CD14-positive monocyte (primary cell): ENCODE measurements around the gene SLC26A11. TPM values are rescaled to one million over a fixed set of nuclear protein-coding genes. Genes with fewer than 3 reads are reported as not detected.
A peak's percentile ranks its signal among the peaks of the same experiment; 100 is the strongest.

Source experiments
- DNase-seq, 3 donors: peaks; one replicate each; pipeline ENCODE4 v3.0.0-alpha.2; 2011 to 2022
- H2AFZ ChIP-seq: 2 replicates; pipeline ENCODE4 v1.6.0; 2012; ENCODE audit warnings: mild to moderate bottlenecking, low read depth, low read length, inconsistent platforms; ENCODE audit not compliant: insufficient read depth, poor library complexity, severe bottlenecking
- H3K27ac ChIP-seq, 2 donors: 1 replicate in 1 of 2; 2 replicates in 1 of 2; pipeline ENCODE4 v1.5.1; 2012 to 2013; ENCODE audit warnings: low read length in 2 of 2, control low read depth in 1 of 2, inconsistent platforms in 1 of 2, low read depth in 1 of 2, mild to moderate bottlenecking in 1 of 2
- H3K27me3 ChIP-seq, 2 donors: one replicate each; pipeline versions ENCODE4 v1.6.0 to v1.6.1; 2011 to 2013; ENCODE audit warnings: low read length in 2 of 2; ENCODE audit not compliant: control insufficient read depth in 2 of 2, insufficient read depth in 2 of 2
- H3K36me3 ChIP-seq, 2 donors: replicated peaks in 1 of 2; 1 replicate in 1 of 2; 2 replicates in 1 of 2; pipeline versions ENCODE4 v1.5.1 to v1.6.1; 2012 to 2013; ENCODE audit warnings: low read length in 2 of 2, control low read depth in 1 of 2, inconsistent platforms in 1 of 2, mild to moderate bottlenecking in 1 of 2; ENCODE audit not compliant: insufficient read depth in 2 of 2, control insufficient read depth in 1 of 2
- H3K4me1 ChIP-seq, 2 donors: 1 replicate in 1 of 2; 2 replicates in 1 of 2; pipeline versions ENCODE4 v1.5.1 to v1.6.1; 2012 to 2013; ENCODE audit warnings: low read length in 2 of 2, control low read depth in 1 of 2, inconsistent platforms in 1 of 2, mild to moderate bottlenecking in 1 of 2, moderate library complexity in 1 of 2; ENCODE audit not compliant: insufficient read depth in 2 of 2, control insufficient read depth in 1 of 2
- H3K4me2 ChIP-seq: replicated peaks from 2 replicates; pipeline ENCODE3; 2012; ENCODE audit warnings: low read length, moderate library complexity, mild to moderate bottlenecking; ENCODE audit not compliant: poor library complexity, severe bottlenecking; ENCODE audit errors: extremely low read depth
- H3K4me3 ChIP-seq, 3 experiments: fragments of 200-600 bp in 1 of 3; sonication (generic) in 1 of 3; replicated peaks in 1 of 3; 1 replicate in 2 of 3; 2 replicates in 1 of 3; pipeline ENCODE4 v1.5.1; 2011 to 2013; ENCODE audit warnings: low read length in 3 of 3, mild to moderate bottlenecking in 3 of 3, control low read depth in 2 of 3, low read depth in 2 of 3, inconsistent platforms in 1 of 3, moderate library complexity in 1 of 3
- H3K79me2 ChIP-seq: 2 replicates; pipeline ENCODE4 v1.6.0; 2012; ENCODE audit warnings: mild to moderate bottlenecking, control low read depth, inconsistent platforms, low read length, moderate library complexity; ENCODE audit not compliant: insufficient read depth
- H3K9ac ChIP-seq: 2 replicates; pipeline ENCODE4 v1.6.0; 2017; ENCODE audit warnings: low read length, mild to moderate bottlenecking; ENCODE audit not compliant: insufficient read depth, poor library complexity, severe bottlenecking
- H3K9me3 ChIP-seq, 2 donors: replicated peaks in 1 of 2; 1 replicate in 1 of 2; 2 replicates in 1 of 2; pipeline versions ENCODE4 v1.5.1 to v1.6.1; 2012 to 2013; ENCODE audit warnings: low read length in 2 of 2, control low read depth in 1 of 2; ENCODE audit not compliant: control insufficient read depth in 1 of 2, insufficient read depth in 1 of 2
- H4K20me1 ChIP-seq: 2 replicates; pipeline ENCODE4 v1.6.0; 2012; ENCODE audit warnings: mild to moderate bottlenecking, low read length, control low read depth, moderate library complexity; ENCODE audit not compliant: insufficient read depth
- H3K27ac Mint-ChIP-seq, 7 donors: one replicate each; pipeline ENCODE4 v1.8.0; 2020; ENCODE audit warnings: mild to moderate bottlenecking in 7 of 7, mixed read lengths in 7 of 7, moderate library complexity in 6 of 7, inconsistent platforms in 2 of 7
- H3K27me3 Mint-ChIP-seq, 3 donors: one replicate each; pipeline ENCODE4 v1.8.0; 2021 to 2022; ENCODE audit warnings: low read depth in 3 of 3, mild to moderate bottlenecking in 3 of 3, mixed read lengths in 3 of 3, moderate library complexity in 3 of 3, inconsistent platforms in 1 of 3
- H3K36me3 Mint-ChIP-seq, 2 donors: one replicate each; pipeline ENCODE4 v1.8.0; 2020; ENCODE audit warnings: mixed read lengths in 2 of 2, inconsistent platforms in 1 of 2, mild to moderate bottlenecking in 1 of 2
- H3K4me1 Mint-ChIP-seq: one replicate; pipeline ENCODE4 v1.8.0; 2020; ENCODE audit warnings: mild to moderate bottlenecking, mixed read lengths
- H3K4me3 Mint-ChIP-seq, 2 donors: one replicate each; pipeline ENCODE4 v1.8.0; 2020; ENCODE audit warnings: mild to moderate bottlenecking in 2 of 2, mixed read lengths in 2 of 2, moderate library complexity in 1 of 2
- H3K9me3 Mint-ChIP-seq, 7 donors: one replicate each; pipeline ENCODE4 v1.8.0; 2020 to 2022; ENCODE audit warnings: mixed read lengths in 7 of 7, mild to moderate bottlenecking in 6 of 7, moderate library complexity in 6 of 7, inconsistent platforms in 2 of 7
- WGBS: methylation state at CpG from one replicate; pipeline ENCODE4 v1.1.5; 2013; ENCODE audit warnings: missing lambda C conversion rate; ENCODE audit not compliant: insufficient coverage; 5-methylcytosine and 5-hydroxymethylcytosine counted together
- intact Hi-C, 2 donors: fragments of 100-400 bp; cut with micrococcal nuclease; formaldehyde crosslinking; loops; one replicate each; pipeline versions ENCODE4 v1.15.0 to v1.15.1; 2023
- polyA plus RNA-seq, 3 donors: library from polyadenylated mRNA; depleted of rRNA in 1 of 3; unstranded in 2 of 3; stranded (reverse) in 1 of 3; fragments of 300-500 nt in 2 of 3; fragments of >200 nt in 1 of 3; fragmentation: Illumina TruSeq in 2 of 3; gene quantifications; 1 replicate in 2 of 3; 2 replicates in 1 of 3; pipeline ENCODE4 v1.2.3, GENCODE V29; 2012 to 2021
- TF ChIP-seq, protein P1 (sequence below): fragments of 200-600 bp; IDR thresholded peaks from one replicate; pipeline ENCODE4 v1.8.0; 2022; ENCODE audit warnings: antibody characterized with exemption, mild to moderate bottlenecking

The SLC26A11 gene
- polyA plus RNA-seq, 3 donors: 1.8 to 29.7 (median 2.6) TPM

- Histone ChIP-seq H3K4me1 (no peaks in the 10 kb centered on the region), H3K79me2 (no peaks in the 10 kb centered on the region), H3K27ac (no peak overlapping the region), H3K4me2 (no peak overlapping the region), H3K36me3 (no peaks in the 10 kb centered on the region), H3K27me3 (no peaks in the 10 kb centered on the region), H4K20me1 (no peaks in the 10 kb centered on the region), H2AFZ (no peak overlapping the region), H3K9ac (no peak overlapping the region), H3K9me3 (no peaks in the 10 kb centered on the region), H3K4me3 (no peak overlapping the region)
- WGBS: 92% methylated on average over 13 of the region's 18 CpGs
- TF ChIP-seq, protein P1, sequence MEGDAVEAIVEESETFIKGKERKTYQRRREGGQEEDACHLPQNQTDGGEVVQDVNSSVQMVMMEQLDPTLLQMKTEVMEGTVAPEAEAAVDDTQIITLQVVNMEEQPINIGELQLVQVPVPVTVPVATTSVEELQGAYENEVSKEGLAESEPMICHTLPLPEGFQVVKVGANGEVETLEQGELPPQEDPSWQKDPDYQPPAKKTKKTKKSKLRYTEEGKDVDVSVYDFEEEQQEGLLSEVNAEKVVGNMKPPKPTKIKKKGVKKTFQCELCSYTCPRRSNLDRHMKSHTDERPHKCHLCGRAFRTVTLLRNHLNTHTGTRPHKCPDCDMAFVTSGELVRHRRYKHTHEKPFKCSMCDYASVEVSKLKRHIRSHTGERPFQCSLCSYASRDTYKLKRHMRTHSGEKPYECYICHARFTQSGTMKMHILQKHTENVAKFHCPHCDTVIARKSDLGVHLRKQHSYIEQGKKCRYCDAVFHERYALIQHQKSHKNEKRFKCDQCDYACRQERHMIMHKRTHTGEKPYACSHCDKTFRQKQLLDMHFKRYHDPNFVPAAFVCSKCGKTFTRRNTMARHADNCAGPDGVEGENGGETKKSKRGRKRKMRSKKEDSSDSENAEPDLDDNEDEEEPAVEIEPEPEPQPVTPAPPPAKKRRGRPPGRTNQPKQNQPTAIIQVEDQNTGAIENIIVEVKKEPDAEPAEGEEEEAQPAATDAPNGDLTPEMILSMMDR: no peak
- Mint-ChIP-seq H3K4me1 (peaks cover 2% of the 10 kb centered on the region), H3K9me3 (no peaks in the 10 kb centered on the region), H3K27ac (no peak overlapping the region), H3K4me3 (no peak overlapping the region), H3K27me3 (peaks cover 8 to 18% (median 16%) of the 10 kb centered on the region in 3 donors), H3K36me3 (no peaks in the 10 kb centered on the region)
- DNase-seq: no peak
- intact Hi-C loops: no loop called here
Measured at GRCh38 chr17:80187515-80187941, 32.7 kb upstream of the SLC26A11 start.

- Histone ChIP-seq H3K36me3 (no peaks in the 10 kb centered on the region), H3K4me2 (no peak overlapping the region), H3K79me2 (no peaks in the 10 kb centered on the region), H3K4me3 (no peak overlapping the region), H2AFZ (no peak overlapping the region), H3K27me3 (no peaks in the 10 kb centered on the region), H3K9me3 (no peaks in the 10 kb centered on the region), H3K27ac (no peak overlapping the region), H3K4me1 (no peaks in the 10 kb centered on the region), H4K20me1 (no peaks in the 10 kb centered on the region), H3K9ac (no peak overlapping the region)
- DNase-seq: no peak
- no peaks in the 10 kb centered on the region for H3K36me3 Mint-ChIP-seq
- peaks cover 11 to 28% (median 24%) of the 10 kb centered on the region in 3 donors for H3K27me3 Mint-ChIP-seq
- H3K27ac Mint-ChIP-seq: peak overlapping the region in 2 of 7 donors; percentile 19 to 60
- no peak overlapping the region for H3K4me3 Mint-ChIP-seq
- WGBS: 94% methylated on average over 23 of the region's 23 CpGs
- TF ChIP-seq, protein P1: no peak
- peaks cover 2% of the 10 kb centered on the region for H3K4me1 Mint-ChIP-seq
- intact Hi-C loops: loop anchor here in 1 of 2 donors (5.0 to 10.0 kb wide), 2 partner anchors 63 to 175 kb away; no protein-coding TSS in a partner anchor
- peaks cover 0 to 4% (median 0%) of the 10 kb centered on the region in 7 donors for H3K9me3 Mint-ChIP-seq
Measured at GRCh38 chr17:80189611-80190010, 30.6 kb upstream of the SLC26A11 start.
